Peyer's patch (tissue), 4 donors: ENCODE results near the gene TIGD3. TPM values are rescaled to one million over a fixed set of nuclear protein-coding genes. Genes with fewer than 3 reads are reported as not detected.
A peak's percentile ranks its signal among the peaks of the same experiment; 100 is the strongest.

ENCODE experiments used
- DNase-seq, 3 donors: peaks; one replicate each; pipeline ENCODE4 v3.0.0-alpha.2; 2017 to 2019
- H3K27ac ChIP-seq, 4 donors: fragments of 200-600 bp; sonication (generic); one replicate each; pipeline ENCODE4 v1.5.1; 2016 to 2019
- H3K27me3 ChIP-seq, 2 donors: fragments of 200-600 bp; sonication (generic); one replicate each; pipeline ENCODE4 v1.5.1; 2019
- H3K36me3 ChIP-seq, 3 donors: fragments of 200-600 bp; sonication (generic); one replicate each; pipeline ENCODE4 v1.5.1; 2016 to 2019
- H3K4me1 ChIP-seq, 4 donors: fragments of 200-600 bp; sonication (generic); one replicate each; pipeline ENCODE4 v1.5.1; 2016 to 2019
- H3K4me3 ChIP-seq, 4 donors: fragments of 200-600 bp; sonication (generic); 1 replicate in 3 of 4; 2 replicates in 1 of 4; pipeline ENCODE4 v1.5.1; 2016 to 2019; ENCODE audit warnings: mild to moderate bottlenecking in 1 of 4
- H3K9me3 ChIP-seq, 4 donors: fragments of 200-600 bp; sonication (generic); one replicate each; pipeline ENCODE4 v1.5.1; 2016 to 2019; ENCODE audit warnings: mild to moderate bottlenecking in 1 of 4
- POLR2A ChIP-seq, 2 donors: fragments of 450-650 bp; IDR thresholded peaks; one replicate each; pipeline ENCODE4 v1.5.1; 2017; ENCODE audit warnings: antibody characterized with exemption in 2 of 2, mild to moderate bottlenecking in 2 of 2, moderate library complexity in 2 of 2
- total RNA-seq, 4 donors: library from RNA; depleted of rRNA; stranded (reverse); fragments of >200 nt; gene quantifications; one replicate each; pipeline ENCODE4 v1.1.0, GENCODE V29; 2016
- TF ChIP-seq, protein P1 (sequence below), 6 experiments: fragments of 450-650 bp in 4 of 6; fragments of 200-600 bp in 2 of 6; sonication (generic) in 1 of 6; IDR thresholded peaks; one replicate each; pipeline ENCODE4 v1.5.1; 2017 to 2019; ENCODE audit warnings: antibody characterized with exemption in 6 of 6, mild to moderate bottlenecking in 3 of 6, moderate library complexity in 1 of 6

Gene TIGD3
- total RNA-seq, 4 donors from 2014 or later, result 3.3 to 11.7 (median 7.7) TPM

DNA sequence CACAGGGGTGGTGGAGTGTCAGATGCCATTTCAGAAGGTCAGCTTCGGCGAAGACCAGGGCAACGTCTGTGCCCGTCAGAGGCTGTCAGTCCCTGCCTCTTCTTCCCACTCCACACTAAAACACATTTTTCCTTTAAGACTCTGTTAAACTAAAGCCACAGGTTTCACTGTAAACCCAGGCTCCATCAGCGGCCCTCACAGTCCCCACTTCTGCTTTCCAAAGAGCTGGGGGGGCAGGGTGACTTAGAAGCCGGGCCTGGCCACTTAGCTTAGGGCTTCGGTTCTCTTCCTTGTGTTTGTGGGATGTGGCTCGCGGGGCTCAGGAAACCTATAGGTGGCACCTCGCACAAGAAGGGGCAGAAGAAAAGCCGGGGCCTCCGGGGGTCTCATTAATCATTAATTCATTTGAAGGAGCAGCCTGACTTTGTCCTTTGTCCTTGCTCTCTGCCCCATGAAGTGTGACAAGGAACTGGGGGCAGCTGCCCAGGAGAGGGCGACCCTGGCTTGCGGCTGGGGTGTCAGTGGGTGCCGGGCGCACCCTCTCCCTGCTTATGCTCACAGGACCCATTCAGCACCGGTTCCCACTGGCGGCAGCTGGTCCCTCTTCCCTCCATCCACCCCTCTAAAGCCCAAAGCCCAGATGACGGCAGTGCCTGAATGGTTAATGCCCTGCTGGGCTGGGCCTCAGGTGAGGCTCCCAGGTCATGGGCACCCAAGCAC is 23.8 kb downstream of the TIGD3 start:
- Histone ChIP-seq H3K4me1 (peaks cover 11 to 52% (median 15%) of the 10 kb centered on the region in 4 donors), H3K9me3 (no peaks in the 10 kb centered on the region), H3K36me3 (peaks cover 0 to 3% (median 0%) of the 10 kb centered on the region in 3 donors), H3K4me3 (peak overlapping the region in 2 of 4 donors; percentile 7 to 18), H3K27me3 (no peaks in the 10 kb centered on the region), H3K27ac (peak overlapping the region; percentile 25 to 97 (median 56))
- TF ChIP-seq POLR2A (IDR thresholded peaks at IDR 0.05), result peak in 1 of 2 donors; percentile 9
- TF ChIP-seq, protein P1, sequence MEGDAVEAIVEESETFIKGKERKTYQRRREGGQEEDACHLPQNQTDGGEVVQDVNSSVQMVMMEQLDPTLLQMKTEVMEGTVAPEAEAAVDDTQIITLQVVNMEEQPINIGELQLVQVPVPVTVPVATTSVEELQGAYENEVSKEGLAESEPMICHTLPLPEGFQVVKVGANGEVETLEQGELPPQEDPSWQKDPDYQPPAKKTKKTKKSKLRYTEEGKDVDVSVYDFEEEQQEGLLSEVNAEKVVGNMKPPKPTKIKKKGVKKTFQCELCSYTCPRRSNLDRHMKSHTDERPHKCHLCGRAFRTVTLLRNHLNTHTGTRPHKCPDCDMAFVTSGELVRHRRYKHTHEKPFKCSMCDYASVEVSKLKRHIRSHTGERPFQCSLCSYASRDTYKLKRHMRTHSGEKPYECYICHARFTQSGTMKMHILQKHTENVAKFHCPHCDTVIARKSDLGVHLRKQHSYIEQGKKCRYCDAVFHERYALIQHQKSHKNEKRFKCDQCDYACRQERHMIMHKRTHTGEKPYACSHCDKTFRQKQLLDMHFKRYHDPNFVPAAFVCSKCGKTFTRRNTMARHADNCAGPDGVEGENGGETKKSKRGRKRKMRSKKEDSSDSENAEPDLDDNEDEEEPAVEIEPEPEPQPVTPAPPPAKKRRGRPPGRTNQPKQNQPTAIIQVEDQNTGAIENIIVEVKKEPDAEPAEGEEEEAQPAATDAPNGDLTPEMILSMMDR (IDR thresholded peaks at IDR 0.05), result peak in 1 of 6 experiments; percentile 14
- peak in 2 of 3 donors; percentile 76 to 80 for DNase-seq

DNA sequence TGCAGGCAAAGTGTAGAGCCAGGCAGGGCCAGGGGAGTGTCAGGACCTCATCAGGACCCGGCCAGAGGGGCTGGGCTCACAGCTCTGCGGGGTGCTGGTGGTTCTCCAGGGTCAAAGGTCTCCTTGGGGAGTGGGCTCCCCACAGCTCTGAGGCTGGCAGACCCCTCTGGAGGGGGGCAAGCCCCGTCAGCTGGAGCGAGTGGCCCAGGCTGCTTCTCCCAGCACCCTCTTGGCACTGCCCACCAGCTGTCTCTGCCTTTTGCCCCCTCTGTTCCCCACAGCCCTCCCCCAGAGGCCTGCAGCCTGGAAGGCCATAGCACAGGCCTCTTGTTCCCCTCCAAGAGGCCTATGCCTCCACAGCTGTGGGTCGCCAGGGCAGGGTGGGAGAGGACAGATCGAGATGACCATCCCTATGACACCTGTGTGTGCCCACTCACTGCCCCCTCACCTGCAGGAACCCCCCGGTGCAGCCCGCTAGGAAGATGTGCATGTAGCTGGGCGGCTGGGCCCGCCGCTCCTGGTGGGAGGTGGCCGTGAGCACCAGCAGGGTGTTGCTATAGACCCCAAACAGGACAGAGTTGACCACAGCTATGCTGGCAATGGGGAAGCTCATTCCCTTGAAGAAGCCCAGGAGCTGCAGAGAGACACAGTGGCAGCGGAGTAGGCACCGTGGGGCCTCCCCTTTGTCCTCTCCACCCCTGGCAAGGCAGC is 24.5 kb downstream of the TIGD3 start:
- Histone ChIP-seq H3K4me3 (peak overlapping the region in 2 of 4 donors; percentile 7 to 18), H3K9me3 (no peaks in the 10 kb centered on the region), H3K27ac (peak overlapping the region; percentile 42 to 99 (median 83)), H3K4me1 (peaks cover 12 to 59% (median 15%) of the 10 kb centered on the region in 4 donors), H3K27me3 (no peaks in the 10 kb centered on the region), H3K36me3 (peaks cover 0 to 3% (median 0%) of the 10 kb centered on the region in 3 donors)
- no peak for DNase-seq
- TF ChIP-seq, protein P1 (IDR thresholded peaks at IDR 0.05), result no peak
- TF ChIP-seq POLR2A (IDR thresholded peaks at IDR 0.05), result no peak

DNA sequence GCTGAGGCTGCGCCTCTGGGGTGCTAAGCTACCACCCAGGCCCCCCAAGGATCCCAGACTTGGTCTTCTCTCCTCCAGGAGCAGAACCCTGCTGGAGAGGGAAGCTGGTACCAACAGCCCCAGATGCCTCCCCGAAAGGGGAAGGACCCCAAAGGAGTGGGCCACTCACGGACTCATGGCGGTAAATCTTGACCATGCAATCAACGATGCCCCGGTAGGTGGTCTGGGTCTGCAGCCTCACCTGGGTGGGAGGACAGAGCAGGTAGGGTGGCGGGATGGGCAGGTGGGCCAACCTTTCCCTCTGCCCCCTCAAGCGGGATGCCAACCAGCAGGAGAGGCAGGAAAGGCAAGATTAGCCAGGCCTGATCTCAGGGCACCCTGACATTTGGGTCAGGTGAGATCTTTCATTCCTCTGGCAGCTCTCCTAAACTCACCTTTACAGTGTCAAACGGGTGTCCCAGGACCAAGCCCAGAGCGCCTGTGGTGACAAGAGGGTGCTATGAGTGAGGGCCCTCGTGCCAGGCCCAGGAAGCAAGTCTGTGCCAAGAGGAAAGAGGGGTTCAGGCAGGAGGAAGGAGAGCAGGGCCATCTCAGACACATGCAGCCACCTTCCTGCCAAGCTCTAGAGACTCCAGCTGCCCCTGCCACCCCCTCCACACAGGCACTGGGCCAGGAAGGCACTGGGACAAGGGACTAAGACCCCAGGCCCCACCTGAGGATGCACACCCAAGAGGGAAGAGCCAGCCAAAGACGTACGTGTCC is 25.3 kb downstream of the TIGD3 start:
- Histone ChIP-seq H3K36me3 (peaks cover 0 to 3% (median 0%) of the 10 kb centered on the region in 3 donors), H3K27ac (peak overlapping the region in 3 of 4 donors; percentile 97 to 99 (median 98)), H3K27me3 (no peaks in the 10 kb centered on the region), H3K4me3 (peak overlapping the region in 2 of 4 donors; percentile 52 to 62), H3K9me3 (no peaks in the 10 kb centered on the region), H3K4me1 (peaks cover 12 to 67% (median 15%) of the 10 kb centered on the region in 4 donors)
- TF ChIP-seq, protein P1 (IDR thresholded peaks at IDR 0.05), result no peak
- no peak for TF ChIP-seq POLR2A (IDR thresholded peaks at IDR 0.05)
- DNase-seq, result no peak

DNA sequence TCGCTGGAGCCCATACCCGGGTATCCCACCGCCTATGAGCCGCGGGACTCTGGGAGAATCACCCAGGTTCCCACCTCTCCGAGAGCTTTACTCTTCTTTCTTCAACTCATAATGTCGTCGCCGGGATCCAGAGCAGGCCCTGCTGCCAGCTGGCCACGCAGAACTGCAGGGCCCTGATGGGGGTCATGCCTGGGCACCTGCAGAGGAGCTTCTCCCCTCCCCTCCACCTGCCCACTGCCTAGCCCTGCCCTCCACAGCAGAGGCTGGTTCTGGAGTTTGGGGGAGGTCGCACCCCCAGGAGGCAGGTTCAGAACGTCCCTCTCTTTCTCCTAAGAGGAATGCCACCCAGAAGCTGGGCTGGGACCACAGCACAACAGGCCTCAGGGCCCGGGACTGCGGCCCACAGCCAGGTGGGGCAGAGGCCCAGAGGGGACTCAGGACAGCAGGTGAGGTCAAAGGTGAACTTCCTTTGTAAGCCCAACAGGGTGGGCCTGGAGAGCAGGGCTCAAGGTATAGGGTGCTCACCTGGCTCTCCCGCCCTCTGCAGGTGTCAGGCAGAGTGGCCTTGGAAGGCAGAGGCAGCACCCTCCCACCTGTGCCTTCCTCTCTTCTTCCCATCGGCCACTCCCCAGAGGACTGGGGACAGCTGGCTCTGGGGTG is 26.0 kb downstream of the TIGD3 start:
- Histone ChIP-seq H3K36me3 (peaks cover 0 to 3% (median 0%) of the 10 kb centered on the region in 3 donors), H3K4me3 (peak overlapping the region in 2 of 4 donors; percentile 52 to 62), H3K4me1 (peaks cover 12 to 74% (median 17%) of the 10 kb centered on the region in 4 donors), H3K9me3 (no peaks in the 10 kb centered on the region), H3K27ac (peak overlapping the region; percentile 97 to 99 (median 98)), H3K27me3 (no peaks in the 10 kb centered on the region)
- TF ChIP-seq POLR2A (IDR thresholded peaks at IDR 0.05), result peak in 1 of 2 donors; percentile 50
- TF ChIP-seq, protein P1 (IDR thresholded peaks at IDR 0.05), result peak in 3 of 6 experiments; percentile 46 to 57 (median 46)
- DNase-seq, result peak in 2 of 3 donors; percentile 73 to 77

DNA sequence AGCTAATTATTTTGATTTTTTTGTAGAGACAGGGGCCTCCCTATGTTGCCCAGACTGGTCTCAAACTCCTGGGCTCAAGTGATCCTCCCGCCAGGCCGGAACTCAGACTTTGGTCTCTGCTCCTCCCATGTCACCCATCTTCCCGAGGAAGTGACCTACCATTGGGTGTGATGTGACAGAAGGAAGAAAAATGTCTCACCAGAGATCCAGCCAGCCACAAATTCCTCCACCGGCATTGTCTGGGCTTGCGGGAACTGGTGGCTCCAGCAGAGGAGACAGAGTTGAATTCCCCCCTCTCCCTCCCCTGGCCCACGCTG is 27.1 kb downstream of the TIGD3 start:
- TF ChIP-seq POLR2A (IDR thresholded peaks at IDR 0.05), result peak in 1 of 2 donors; percentile 54
- TF ChIP-seq, protein P1 (IDR thresholded peaks at IDR 0.05), result no peak
- no peak for DNase-seq
- H3K27me3 ChIP-seq, result no peaks in the 10 kb centered on the region

More for the DNA sequence above, 27.1 kb downstream of the TIGD3 start:
- Histone ChIP-seq H3K4me1 (peaks cover 12 to 75% (median 20%) of the 10 kb centered on the region in 4 donors), H3K36me3 (no peaks in the 10 kb centered on the region), H3K27ac (peak overlapping the region; percentile 97 to 99 (median 98)), H3K4me3 (peak overlapping the region; percentile 40 to 62 (median 52)), H3K9me3 (no peaks in the 10 kb centered on the region)
